ENCODE measurements around the gene PCNX2. TPM values are rescaled to one million over a fixed set of nuclear protein-coding genes. Genes with fewer than 3 reads are reported as not detected.
"Not testable (repeated sequence)": the region's sequence is repeated elsewhere in the genome, so short reads cannot be mapped to it uniquely, and the experiment has no call there.

Gene PCNX2
- total RNA-seq, 3 donors from 2014 or later (not counting 1 experiment from before 2014, with no cell fraction given), result 12.9 to 25.8 (median 16.0) TPM

GRCh38 chr1:233111731-233112130, 183.8 kb downstream of the PCNX2 start:
- TF ChIP-seq CTCF (IDR thresholded peaks at IDR 0.05), result no peak
- H3K36me3 Mint-ChIP-seq, result no peaks in the 10 kb centered on the region
- Histone ChIP-seq H3K9me3 (ENCODE audit: control insufficient read depth, insufficient read depth, low read length) (no peaks in the 10 kb centered on the region), H3K4me1 (ENCODE audit: control insufficient read depth, insufficient read depth, low read length) (no peaks in the 10 kb centered on the region), H3K36me3 (ENCODE audit: control insufficient read depth, insufficient read depth, low read length) (no peaks in the 10 kb centered on the region), H3K4me3 (ENCODE audit: low read length) (no peak overlapping the region), H3K27me3 (ENCODE audit: control insufficient read depth, insufficient read depth, low read length) (no peaks in the 10 kb centered on the region), H3K27ac (ENCODE audit: low read length) (no peak overlapping the region)
- intact Hi-C loops (cut with micrococcal nuclease), result no loop called here
- 91% methylated on average over 2 of the region's 2 CpGs for WGBS (ENCODE audit: insufficient coverage)
- ATAC-seq (no peak), DNase-seq (no peak)
- no peak overlapping the region for H3K27ac Mint-ChIP-seq
- H3K27me3 Mint-ChIP-seq (ENCODE audit: low read depth in 2 of 2), result no peaks in the 10 kb centered on the region
- no peaks in the 10 kb centered on the region for H3K9me3 Mint-ChIP-seq
- no peak overlapping the region for H3K4me3 Mint-ChIP-seq
- H3K4me1 Mint-ChIP-seq, result peaks cover 12 to 24% of the 10 kb centered on the region in 2 donors

- TF ChIP-seq CTCF (IDR thresholded peaks at IDR 0.05), result no peak
- Histone ChIP-seq H3K4me1 (ENCODE audit: control insufficient read depth, insufficient read depth, low read length) (no peaks in the 10 kb centered on the region), H3K36me3 (ENCODE audit: control insufficient read depth, insufficient read depth, low read length) (no peaks in the 10 kb centered on the region), H3K4me3 (ENCODE audit: low read length) (no peak overlapping the region), H3K27ac (ENCODE audit: low read length) (no peak overlapping the region), H3K27me3 (ENCODE audit: control insufficient read depth, insufficient read depth, low read length) (no peaks in the 10 kb centered on the region), H3K9me3 (ENCODE audit: control insufficient read depth, insufficient read depth, low read length) (no peaks in the 10 kb centered on the region)
- intact Hi-C loops (cut with micrococcal nuclease), result no loop called here
- Mint-ChIP-seq H3K4me1 (peaks cover 12 to 18% of the 10 kb centered on the region in 2 donors), H3K9me3 (no peaks in the 10 kb centered on the region), H3K27ac (no peak overlapping the region), H3K27me3 (ENCODE audit: low read depth in 2 of 2) (no peaks in the 10 kb centered on the region), H3K4me3 (no peak overlapping the region), H3K36me3 (no peaks in the 10 kb centered on the region)
- ATAC-seq (no peak), DNase-seq (no peak)
- 93% methylated on average over 6 of the region's 6 CpGs for WGBS (ENCODE audit: insufficient coverage)
Observed at GRCh38 chr1:233109096-233109495, 186.4 kb downstream of the PCNX2 start.

GRCh38 chr1:233107716-233108130, 187.8 kb downstream of the PCNX2 start:
- H3K27me3 Mint-ChIP-seq (ENCODE audit: low read depth in 2 of 2); H3K27me3 ChIP-seq (ENCODE audit: control insufficient read depth, insufficient read depth, low read length); H3K36me3 ChIP-seq (ENCODE audit: control insufficient read depth, insufficient read depth, low read length); H3K9me3 ChIP-seq (ENCODE audit: control insufficient read depth, insufficient read depth, low read length); intact Hi-C loops (cut with micrococcal nuclease); ATAC-seq; H3K27ac ChIP-seq (ENCODE audit: low read length); H3K4me1 ChIP-seq (ENCODE audit: control insufficient read depth, insufficient read depth, low read length); H3K4me3 Mint-ChIP-seq; H3K9me3 Mint-ChIP-seq; H3K27ac Mint-ChIP-seq; H3K4me3 ChIP-seq (ENCODE audit: low read length); H3K4me1 Mint-ChIP-seq; H3K36me3 Mint-ChIP-seq; DNase-seq: not testable (repeated sequence)
- WGBS (ENCODE audit: insufficient coverage), result 96% methylated on average over 6 of the region's 6 CpGs

GRCh38 chr1:233107130-233107660, 188.3 kb downstream of the PCNX2 start:
- Mint-ChIP-seq H3K27ac (no peak overlapping the region), H3K36me3 (no peaks in the 10 kb centered on the region), H3K4me3 (no peak overlapping the region), H3K27me3 (ENCODE audit: low read depth in 2 of 2) (no peaks in the 10 kb centered on the region), H3K4me1 (no peaks in the 10 kb centered on the region), H3K9me3 (no peaks in the 10 kb centered on the region)
- Histone ChIP-seq H3K4me3 (ENCODE audit: low read length) (no peak overlapping the region), H3K27ac (ENCODE audit: low read length) (no peak overlapping the region), H3K4me1 (ENCODE audit: control insufficient read depth, insufficient read depth, low read length) (no peaks in the 10 kb centered on the region), H3K36me3 (ENCODE audit: control insufficient read depth, insufficient read depth, low read length) (no peaks in the 10 kb centered on the region), H3K9me3 (ENCODE audit: control insufficient read depth, insufficient read depth, low read length) (no peaks in the 10 kb centered on the region), H3K27me3 (ENCODE audit: control insufficient read depth, insufficient read depth, low read length) (no peaks in the 10 kb centered on the region)
- DNase-seq (no peak), ATAC-seq (no peak)
- 100% methylated on average over 1 of the region's 1 CpG for WGBS (ENCODE audit: insufficient coverage)
- intact Hi-C loops (cut with micrococcal nuclease), result no loop called here
- no peak for TF ChIP-seq CTCF (IDR thresholded peaks at IDR 0.05)

Measured in natural killer cell (primary cell).